GM08714 (cell line): Measurements from ENCODE around the gene FNBP1.
A peak's percentile ranks its signal among the peaks of the same experiment; 100 is the strongest.

Source experiments
- H3K4me3 ChIP-seq: fragments of 200-500 bp; sonication (Bioruptor generic); 2 replicates; pipeline ENCODE4 v1.5.1; 2014; ENCODE audit warnings: mild to moderate bottlenecking, low read length, inconsistent platforms
- ZNF274 ChIP-seq: IDR thresholded peaks from 2 replicates; pipeline ENCODE4 v1.6.1; 2012; ENCODE audit warnings: mild to moderate bottlenecking, low read depth, low read length

Gene FNBP1

DNA sequence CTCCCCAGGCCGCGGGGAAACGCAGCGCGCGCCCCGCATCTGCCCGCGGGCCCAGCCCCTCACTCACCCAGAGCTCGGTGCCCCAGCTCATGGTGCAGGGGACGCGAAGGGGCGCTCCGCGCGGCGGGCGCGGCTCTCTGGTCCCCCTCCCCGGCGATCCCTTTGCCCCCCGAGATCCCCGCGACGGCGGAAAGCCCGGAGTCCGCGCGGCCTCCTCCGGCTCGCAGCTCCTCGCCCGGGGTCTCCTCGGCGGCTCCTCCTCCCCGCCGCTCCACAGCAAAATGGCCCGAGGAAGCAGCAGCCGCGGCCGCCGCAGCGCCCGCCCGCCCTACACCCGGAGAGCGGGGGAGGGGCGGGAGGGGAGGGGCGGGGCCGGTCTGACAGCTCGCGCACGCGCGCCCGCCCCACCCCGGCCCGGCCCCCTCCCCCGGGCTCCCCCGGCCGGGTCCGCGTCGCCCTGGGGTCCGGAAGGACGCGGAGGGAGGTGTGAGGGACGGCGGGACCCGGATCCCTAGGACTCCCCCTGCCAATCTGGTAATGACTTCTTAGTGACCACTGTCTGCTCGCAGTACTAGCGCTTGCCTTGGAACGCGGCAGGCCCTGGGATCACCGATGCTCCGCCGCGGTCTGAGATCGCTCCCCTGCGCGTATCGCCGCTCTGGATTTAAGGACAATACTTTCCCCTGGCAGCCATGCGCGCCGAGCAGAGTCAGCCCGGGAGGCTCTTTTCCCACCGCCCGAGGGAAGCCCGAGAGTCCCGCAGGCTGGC lies at the start of gene FNBP1:
TSS of gene FNBP1 (minus strand) at position 305 of the 769 bp plus-strand sequence. CDS start at position 91, 214 bp downstream.
- peak within 1 kb of the TSS; percentile 94 for H3K4me3 ChIP-seq
- no peak for TF ChIP-seq ZNF274

DNA sequence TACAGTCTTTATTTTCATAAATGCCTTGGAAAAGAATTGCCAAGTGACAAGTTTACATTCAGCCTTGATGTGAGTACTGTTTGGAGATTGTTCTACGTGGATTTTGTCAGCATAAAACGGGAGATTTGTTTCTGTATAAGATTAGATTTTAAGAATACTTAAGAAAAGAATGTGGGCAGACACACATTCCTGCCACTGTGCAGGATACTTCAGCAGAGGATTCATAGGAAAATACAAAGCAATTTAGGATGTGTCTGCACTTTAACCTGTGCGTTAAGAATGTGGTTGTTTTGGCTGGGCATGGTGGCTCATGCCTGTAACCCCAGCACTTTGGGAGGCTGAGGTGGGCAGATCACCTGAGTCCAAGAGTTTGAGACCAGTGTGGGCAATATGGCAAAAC lies 47.9 kb upstream of the FNBP1 start:
- no peak for TF ChIP-seq ZNF274
- no peak overlapping the region for H3K4me3 ChIP-seq

DNA sequence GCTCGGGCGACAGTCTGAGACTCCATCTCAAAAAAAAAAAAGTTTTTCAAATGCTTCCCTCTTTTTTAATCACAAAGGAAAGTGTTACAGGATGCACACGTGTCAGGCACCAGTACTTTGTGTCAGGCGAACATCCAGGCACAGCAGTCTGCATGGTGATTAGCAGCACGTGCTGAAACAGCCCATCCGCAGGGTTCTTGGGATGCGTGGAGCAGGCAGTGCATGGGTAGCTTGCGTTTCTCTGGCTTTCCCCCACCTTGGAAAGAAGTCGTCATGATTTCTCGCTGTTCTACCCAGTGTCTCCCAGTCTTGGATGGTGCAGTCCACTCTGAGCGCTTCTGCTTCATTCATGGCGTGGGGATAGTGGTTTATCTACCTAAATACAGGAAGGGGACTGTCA lies 46.2 kb upstream of the FNBP1 start:
- TF ChIP-seq ZNF274, result no peak
- H3K4me3 ChIP-seq, result no peak overlapping the region

DNA sequence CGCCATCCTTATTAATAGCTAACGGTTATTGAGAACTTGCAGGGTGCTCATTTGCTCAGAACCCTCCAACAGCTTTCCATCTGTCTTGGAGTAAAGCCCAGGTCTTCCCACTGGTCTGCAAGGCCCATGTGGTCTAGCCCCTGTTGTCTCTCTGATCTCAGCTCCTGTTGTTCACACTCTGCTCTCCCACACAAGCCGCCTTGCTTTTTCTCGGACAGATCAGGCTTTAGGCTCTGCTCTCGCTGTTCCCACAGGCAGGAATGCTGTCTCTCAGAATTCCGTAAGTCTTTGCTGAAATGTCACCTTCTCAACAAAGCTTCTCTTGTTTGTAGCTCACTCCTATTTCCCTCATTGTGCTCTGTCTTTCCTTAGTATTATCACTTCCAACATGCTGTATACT lies 45.1 kb upstream of the FNBP1 start:
- no peak overlapping the region for H3K4me3 ChIP-seq
- TF ChIP-seq ZNF274, result no peak

DNA sequence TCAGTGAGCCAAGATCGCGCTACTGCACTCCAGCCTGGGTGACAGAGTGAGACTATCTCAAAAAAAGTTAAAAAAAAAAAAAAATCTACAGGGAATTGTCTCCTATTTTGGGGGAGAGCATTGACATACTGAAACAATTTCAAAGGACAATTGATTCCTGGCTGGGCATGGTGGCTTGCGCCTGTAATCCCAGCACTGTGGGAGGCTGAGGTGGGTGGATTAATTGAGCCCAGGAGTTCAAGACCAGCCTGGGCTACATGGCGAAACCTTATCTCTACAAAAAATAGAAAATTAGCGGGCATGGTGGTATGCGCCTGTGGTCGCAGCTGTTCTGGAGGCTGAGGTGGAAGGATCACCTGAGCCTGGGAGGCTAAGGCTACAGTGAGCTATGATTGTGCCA lies 41.3 kb upstream of the FNBP1 start:
- no peak for TF ChIP-seq ZNF274
- no peak overlapping the region for H3K4me3 ChIP-seq

DNA sequence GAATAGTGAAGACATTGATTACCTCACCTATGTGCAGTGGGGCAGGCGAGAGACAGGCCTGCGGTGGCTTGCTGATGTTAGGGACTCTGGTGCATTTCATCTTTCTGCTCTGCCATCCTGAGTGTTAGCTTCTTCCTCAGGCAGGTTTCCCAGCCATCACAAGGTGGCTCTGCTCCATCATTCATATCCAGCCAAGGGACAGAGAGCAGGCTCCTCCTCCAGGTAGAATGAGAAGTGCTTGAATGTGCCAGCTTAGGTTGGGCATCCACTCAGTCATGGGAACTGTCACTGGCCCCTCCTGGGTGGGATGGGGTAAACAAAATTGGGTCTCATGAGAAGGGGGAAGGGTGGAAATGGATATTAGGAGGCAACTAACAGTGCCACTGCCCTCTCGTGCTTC lies 35.6 kb upstream of the FNBP1 start:
- no peak for TF ChIP-seq ZNF274
- H3K4me3 ChIP-seq, result no peak overlapping the region

DNA sequence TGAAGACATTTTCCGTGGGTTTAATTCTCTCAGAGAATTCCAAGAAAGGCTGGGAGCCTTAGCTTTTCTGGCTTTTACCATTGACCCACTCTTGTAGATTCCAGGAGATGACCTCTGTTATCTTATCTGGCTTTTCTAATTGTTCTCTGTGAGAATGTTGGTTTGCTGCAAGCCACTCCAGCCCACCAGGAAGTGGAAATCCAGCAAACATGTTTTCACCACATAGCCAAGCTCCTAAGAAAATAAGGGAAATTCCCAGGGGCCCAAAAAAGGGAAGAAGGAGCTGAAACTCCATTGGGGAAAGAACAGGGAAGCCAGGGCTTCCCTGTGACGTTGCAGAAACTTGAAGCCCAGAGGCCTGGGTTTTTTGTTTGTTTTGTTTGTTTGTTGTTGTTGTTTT lies 30.4 kb upstream of the FNBP1 start:
- H3K4me3 ChIP-seq, result no peak overlapping the region
- TF ChIP-seq ZNF274, result no peak

DNA sequence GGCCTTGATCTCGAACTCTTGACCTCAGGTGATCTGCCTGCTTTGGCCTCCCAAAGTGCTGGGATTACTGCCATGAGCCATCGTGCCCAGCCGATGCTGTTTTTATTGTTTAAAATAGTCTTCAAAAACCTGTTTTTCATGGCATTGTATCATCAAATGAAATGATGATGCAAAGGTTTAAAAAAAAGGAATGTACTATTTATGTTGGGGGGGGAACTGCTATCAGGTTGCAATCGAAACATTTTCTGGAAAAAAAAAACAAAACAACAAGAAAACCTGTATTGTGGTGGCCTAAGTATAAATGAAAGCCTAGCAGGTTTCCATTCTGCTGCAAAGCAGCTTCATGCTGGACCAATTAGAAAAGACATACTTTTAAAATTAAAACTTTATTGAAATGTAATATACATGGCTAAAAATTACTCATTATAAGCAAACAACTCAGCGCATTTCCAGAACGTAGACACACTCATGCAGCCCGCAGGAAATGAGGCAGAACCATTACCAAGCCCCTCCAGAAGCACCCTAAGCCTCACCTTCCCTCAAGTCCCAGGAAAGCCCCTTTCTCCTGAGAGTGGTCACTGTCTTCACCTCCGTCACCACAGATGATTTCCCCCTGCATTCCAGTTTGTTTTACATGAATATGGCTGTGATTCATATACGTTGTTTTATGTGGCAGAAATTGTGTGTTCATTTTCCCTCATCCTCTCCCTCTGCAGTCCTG lies 29.7 kb upstream of the FNBP1 start:
- no peak overlapping the region for H3K4me3 ChIP-seq
- TF ChIP-seq ZNF274, result no peak

DNA sequence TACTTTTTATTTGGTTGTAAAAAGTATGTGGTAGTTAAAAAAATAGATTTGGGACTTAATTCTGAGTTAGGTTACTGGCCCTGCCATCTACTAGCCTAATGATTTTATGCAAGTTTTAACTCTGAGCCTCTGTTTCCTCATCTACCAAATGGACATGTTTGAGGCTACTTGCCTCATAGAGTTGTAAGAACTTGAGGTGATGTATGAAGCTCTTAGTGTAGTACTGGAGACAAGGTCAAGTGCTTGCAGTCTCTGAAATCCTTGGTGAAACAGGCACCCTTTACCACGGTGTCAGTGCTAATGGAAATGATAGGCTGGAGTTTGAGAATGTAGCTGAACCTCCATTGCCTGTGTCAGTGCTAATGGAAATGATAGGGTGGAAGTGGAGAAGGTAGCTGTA lies 26.1 kb upstream of the FNBP1 start:
- no peak for TF ChIP-seq ZNF274
- H3K4me3 ChIP-seq, result no peak overlapping the region

DNA sequence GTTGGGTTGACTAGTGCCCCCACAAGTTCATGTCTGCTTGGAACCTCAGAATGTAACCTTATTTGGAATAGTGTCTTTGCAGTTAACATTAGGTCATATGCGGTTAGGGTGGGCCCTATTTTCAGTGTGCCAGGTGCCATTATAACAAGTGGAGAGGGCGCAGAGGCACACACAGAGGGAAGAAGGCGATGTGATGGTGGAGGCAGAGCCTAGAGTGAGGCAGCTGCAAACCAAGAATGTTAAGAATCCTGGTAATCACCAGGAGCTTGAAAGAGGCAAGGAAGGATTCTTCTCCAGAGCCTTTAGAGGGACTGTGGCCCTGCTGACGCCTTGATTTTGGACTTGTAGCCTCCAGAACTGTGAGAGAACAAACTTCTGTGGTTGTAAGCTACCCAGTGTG lies 21.6 kb upstream of the FNBP1 start:
- TF ChIP-seq ZNF274, result no peak

DNA sequence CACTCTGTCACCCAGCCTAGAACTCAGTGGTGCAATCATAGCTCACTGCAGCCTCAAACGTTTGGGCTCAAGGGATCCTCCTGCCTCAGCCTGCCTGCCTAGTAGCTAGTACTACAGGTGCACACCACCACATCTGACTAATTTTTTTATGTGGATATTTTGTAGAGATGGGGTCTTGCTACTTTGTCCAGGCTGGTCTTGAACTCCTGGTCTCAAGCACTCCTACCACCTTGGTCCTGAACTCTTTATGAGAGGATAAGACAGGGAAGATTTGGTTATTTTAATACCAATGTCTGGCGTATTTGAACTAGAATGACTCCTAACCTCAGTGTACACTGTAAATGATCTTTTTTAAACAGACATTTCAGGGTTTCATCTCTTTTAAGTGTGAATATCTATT lies 19.8 kb upstream of the FNBP1 start:
- no peak overlapping the region for H3K4me3 ChIP-seq
- no peak for TF ChIP-seq ZNF274

More for the DNA sequence above, 21.6 kb upstream of the FNBP1 start:
- no peak overlapping the region for H3K4me3 ChIP-seq

DNA sequence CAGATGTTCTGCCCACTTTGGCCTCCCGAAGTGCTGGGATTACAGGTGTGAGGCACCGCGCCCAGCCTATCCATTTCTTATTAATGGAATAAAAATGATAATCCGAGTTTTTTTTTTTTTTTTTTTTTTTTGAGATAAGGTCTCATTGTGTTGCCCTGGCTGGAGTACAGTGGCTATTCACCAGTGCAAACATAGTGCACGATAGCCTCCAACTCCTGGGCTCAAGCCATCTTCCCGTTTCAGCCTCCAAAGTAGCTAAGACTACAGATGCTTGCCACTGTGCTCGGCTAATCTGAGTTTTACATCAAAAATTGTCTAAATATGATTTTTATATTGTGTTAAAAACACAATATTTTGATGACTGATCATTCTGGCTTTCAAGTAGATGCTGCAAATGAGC lies 17.3 kb upstream of the FNBP1 start:
- H3K4me3 ChIP-seq, result no peak overlapping the region
- no peak for TF ChIP-seq ZNF274

DNA sequence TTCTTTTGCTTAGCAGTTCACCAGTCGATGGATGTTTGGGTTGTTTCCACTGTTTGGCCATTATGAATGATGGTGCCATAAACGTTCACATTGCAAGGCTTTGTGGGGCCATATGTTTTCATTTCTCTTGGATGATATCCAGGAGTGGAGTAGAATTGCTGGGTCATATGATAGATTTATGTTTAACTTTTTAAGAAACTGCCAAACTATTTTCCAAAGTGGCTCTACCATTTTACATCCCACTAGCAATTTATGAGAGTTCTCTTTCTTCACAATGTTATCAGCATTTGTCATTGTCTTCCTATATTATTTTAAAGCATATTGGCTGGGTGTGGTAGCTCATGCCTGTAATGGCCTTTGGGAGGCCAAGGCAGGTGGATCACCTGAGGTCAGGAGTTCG lies 15.9 kb upstream of the FNBP1 start:
- no peak for TF ChIP-seq ZNF274

DNA sequence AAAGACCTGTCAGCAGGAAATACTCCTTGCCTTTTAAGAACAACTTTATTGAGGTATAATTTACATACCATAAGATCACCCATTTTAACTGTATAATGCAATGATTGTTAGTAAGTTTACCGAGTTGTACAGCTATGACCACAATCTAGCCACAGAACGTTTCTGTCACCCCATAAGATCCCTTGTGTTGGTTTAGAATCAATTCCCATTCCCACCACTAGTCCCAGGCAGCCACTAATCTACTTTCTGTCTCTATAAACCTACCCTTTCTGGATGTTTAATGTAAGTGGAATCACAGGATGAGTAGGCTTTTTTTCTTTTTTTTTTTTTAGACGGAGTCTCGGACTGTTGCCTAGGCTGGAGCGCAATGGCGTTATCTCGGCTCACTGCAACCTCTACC lies 15.2 kb upstream of the FNBP1 start:
- H3K4me3 ChIP-seq, result no peak overlapping the region
- no peak for TF ChIP-seq ZNF274

More for the DNA sequence above, 15.9 kb upstream of the FNBP1 start:
- no peak overlapping the region for H3K4me3 ChIP-seq

DNA sequence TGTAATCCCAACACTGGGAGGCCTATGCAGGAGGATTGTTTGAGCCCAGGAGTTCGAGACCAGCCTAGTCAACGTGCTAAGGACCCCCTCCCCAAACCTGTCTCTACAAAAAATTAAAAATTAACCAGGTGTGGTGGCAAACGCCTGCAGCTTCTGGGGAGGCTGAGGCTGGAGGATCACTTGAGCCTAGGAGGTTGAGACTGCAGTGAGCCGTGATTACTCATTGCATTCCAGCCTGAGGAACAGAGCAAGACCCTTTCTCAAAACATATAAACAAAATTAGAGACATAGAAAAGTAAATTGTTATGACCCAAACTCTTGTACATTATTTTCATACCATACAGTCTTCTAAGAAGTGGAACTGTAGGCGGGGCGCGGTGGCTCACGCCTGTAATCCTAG lies 11.8 kb upstream of the FNBP1 start:
- no peak for TF ChIP-seq ZNF274
- H3K4me3 ChIP-seq, result peak overlapping the region; percentile 92
